ENCODE results near the gene KRT28.

KRT28 gene, protein sequence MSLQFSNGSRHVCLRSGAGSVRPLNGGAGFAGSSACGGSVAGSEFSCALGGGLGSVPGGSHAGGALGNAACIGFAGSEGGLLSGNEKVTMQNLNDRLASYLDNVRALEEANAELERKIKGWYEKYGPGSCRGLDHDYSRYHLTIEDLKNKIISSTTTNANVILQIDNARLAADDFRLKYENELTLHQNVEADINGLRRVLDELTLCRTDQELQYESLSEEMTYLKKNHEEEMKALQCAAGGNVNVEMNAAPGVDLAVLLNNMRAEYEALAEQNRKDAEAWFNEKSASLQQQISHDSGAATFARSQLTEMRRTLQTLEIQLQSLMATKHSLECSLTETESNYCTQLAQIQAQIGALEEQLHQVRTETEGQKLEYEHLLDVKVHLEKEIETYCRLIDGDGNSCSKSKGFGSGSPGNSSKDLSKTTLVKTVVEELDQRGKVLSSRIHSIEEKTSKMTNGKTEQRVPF

DNA sequence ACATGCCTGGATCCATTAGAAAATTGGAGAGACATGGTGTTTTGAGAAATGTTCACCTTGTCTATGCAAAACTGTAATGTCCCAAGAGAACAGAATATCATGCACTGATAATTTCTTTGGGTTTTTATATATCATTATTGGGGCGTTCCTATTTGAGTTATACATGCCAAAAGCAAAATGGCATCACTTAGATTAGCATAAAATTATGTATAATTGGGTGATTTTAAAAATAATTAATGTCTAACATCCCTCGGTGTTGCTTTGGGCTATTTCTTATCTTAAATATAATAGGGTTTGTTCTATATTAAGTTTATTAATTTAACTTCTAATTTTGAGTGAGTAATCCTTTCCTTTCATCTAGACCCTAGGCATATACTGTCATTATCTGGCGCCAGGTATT lies at the start of gene KRT28:
Gene KRT28, minus strand, starts transcription at position 101 of the 400 bp plus-strand sequence. Its CDS starts 66 bp downstream, at position 35.
- DNase-seq = no peak

DNA sequence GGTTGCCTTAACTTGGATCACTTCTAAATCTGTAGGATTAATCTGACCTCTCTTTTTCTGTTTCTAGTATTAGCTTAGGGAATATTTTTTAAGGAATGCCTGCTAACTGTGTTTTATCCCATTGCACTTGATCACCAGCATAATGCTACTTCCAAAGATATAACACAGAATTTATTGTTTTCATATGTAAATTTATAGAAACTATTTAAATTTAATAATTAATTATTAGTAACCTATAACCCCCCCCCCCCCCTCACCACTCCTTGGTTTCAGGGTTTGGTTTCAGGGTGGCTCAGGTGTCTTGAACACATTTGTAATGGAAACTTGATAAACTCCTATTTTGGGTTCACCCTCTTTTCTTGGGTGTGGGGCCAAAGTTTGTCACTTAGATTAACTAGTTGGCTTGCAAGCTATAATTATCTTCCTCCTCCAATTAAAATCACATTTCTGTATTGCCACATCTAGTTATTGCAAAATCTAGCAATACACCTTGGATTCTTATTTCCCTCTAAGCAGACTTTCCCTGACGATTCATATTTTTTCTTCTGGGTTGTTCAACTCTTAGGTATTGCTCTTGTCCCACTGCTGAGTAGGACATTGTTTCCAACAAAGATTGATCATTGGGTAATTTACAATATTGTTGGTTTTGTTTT lies 49.0 kb upstream of the KRT28 start:
- no peak for DNase-seq

DNA sequence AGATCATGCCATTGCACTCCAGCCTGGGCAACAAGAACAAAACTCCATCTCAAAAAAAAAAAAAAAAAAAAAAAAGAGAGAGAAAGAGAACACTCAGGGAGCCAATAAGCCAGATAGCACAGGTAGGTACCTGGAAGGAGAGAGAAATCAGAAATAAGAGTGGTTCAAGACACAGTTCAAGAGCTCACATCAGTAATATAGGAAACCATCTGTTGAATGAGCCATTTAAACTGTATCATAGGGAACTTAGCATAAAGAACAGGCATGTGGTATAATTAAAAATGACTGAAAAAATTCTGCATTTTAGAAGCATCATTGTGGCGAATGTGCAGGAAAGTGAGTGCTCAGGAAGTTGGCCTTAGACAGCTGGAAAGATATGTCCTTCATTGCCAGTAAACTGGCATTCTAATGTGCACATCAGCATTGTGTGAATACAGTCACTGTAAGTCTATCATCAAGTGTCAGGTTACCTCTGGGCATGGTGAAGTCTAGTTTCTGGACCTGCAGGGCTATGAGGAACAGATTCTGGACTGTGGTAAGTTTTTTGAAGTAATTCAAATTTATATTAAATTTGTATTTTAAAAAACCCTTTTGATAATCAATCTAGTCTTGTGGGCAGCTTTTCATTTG lies 46.9 kb upstream of the KRT28 start:
- no peak for DNase-seq

DNA sequence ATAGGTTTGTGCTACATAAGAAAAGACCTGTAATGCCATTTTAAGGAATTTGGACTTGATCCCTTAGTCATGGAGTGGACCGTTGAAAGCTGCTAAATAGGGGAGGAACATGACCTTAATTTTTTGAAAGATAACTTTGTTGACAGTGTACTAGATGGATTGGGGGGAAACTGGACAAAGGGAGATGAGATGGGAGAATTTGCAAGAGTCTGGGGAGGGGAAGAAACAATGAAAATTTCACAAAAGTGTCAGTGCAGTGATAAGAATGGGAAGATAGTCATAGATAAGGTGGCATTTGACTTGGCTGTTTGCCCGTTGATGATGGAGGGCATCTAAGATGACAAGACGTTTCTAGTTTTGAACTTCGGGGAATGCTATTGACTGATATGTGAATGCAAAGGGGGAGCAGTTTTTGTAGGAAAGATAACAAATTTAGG lies 44.9 kb upstream of the KRT28 start:
- no peak for DNase-seq

DNA sequence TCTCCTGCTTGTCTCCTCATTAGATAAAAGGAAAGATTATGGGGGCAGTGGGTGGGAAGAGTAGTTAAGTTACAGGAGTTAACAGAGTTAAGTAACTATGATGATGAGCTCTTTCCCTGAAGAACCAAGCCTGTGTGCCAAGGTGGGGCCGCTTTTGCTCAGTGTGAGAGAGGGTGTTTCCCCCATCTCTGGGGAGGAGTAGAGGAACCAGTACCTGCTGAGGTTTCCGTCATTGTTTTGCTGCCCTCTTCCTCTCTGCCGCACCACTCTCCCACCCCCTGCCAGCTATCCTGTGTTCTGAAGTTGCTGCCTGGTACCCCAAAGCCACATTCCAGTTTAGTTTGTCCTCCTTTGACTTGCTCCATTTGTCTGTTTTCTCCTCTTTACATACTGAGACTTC lies 43.5 kb upstream of the KRT28 start:
- no peak for DNase-seq

DNA sequence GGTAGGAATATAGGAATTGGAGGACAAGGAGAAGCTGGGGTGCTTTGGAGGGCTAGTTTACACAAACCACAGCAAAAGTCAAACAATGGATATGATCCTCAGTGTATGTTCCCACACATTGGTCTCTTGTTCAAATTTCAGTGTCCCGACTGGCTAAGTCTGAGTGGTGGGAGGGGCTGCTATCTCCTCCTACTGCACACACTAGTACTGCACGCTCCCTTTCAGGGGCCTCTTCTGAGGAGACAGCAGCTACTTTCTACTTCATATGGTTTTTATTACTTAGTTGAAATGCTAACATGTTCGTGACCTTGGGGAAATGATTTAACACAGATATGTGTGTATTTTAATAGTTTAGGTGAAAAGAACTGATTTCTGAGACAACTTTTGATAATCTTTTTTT lies 41.5 kb upstream of the KRT28 start:
- no peak for DNase-seq

DNA sequence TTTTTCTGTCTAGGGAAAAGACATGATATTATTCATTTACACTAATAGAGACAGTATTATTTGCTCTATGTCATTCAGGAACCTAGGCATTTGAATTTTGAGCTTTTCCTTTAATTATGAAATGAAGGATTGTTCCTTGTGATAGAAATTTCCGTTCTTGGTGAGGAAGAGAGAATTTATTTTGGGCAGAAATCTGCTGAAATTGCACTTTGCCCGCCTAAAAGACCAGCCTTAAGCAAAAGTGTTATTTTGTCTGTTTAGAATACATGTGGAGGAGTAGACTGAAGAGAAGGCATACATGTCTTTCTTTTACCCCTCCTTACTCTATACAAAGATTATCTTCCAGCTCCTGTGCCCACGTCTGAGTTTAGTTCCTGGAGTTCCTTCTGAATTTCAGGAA lies 39.4 kb upstream of the KRT28 start:
- no peak for DNase-seq

DNA sequence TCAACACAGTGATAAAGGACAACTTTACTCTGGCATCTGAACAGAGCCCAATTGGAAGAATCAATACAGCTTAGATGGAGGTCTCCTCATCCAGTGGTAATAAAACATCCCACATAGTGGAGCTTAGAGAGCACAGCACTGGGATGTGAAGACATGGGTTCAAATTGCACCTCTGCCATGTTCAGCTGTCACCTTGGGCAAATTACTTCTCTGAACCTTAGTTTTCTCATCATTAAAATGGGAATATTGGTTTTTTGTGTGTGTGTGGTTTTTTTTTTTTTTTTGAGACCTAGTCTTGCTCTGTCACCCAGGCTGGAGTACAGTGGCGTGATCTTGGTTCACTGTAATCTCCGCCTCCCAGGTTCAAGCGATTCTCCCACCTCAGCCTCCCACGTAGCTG lies 36.3 kb upstream of the KRT28 start:
- DNase-seq = no peak

DNA sequence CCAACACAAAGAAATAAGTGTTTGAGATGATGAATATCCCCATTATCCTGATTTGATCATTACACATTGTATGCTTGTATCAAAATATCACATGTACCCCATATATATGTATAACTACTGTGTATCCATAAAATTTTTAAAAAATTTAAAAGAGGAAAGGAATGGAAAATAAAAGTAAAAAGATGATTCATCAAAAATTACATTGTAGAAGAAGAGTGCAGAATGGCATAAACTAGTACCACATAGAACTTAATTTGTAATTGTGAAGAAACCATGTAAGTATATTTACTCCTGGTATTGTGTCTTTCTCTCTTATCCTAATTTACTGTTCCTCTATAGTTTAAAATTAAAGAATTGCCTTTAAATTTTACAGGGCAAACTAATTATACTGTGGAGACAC lies 34.1 kb upstream of the KRT28 start:
- no peak for DNase-seq

DNA sequence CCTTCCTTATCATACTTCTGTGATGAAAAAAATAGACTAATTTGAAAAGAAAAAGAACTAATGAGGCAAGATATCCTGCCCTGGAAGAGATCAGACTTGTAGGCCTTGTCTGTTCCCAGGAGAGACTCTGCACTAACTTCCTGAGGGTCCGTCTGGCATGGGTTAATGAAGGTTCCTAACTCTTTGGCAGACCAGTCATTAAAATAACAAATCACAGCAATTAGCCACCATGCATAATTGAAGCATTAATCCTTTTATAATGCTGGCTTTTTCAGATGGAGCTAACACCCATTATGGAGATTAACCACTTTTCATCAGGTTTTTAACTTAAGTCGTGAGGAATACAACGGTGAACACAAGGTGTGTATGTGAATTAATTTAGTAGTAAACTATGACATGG lies 33.1 kb upstream of the KRT28 start:
- DNase-seq = no peak

DNA sequence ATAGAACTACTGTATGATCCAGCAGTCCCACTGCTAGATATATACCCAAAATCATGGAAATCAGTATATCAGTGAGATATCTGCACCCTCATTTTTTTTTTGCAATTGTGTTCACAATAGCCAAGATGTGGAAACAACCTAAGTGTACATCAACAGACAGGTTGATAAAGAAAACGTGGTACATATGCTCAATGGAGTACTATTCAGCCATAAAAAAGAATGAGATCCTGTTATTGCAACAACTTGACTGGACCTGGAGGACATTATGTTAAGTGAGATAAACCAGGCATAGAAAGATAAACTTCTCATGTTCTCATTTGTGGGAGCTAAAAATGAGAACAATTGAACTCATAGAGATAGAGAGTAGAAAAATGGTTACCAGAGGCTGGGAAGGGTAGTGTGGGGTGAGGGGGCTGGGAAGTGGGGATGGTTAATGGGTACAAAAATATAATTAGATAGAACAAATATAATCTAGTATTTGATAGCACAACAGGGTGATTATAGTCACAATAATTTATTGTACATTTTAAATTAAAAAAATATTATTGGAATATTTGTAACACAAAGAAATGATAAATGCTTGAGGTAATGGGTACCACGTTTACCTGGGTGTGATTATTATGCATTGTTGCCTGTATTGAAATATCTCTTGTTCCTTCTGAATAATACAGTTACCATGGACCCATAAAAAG lies 30.5 kb upstream of the KRT28 start:
- no peak for DNase-seq

DNA sequence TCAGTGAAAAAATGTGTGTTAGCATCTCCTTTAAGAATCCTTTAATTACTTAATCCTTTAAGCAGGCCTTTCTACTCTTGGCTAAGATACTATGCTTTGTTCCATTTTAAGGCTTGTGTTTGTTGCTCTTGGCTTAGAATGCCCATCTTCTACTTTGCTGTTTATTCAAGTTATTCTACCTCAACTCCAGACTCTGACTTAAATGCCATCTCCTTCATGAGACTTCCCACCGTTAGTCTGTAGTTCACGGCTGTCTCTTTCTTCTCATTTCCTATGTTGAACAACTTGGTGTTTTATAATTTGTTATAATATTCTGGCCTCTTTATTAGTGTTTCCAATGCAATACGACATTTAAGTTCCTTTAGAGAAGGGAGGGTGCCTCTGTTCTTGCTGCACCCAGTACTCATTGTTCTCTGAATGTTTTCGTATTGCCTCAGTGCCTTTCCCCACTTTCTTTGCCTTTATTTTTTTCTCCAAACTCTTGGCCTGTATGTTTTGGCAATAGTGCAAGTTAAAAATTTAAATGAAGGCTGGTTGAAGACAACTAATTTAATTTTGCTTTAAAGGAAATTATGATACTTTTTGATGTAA lies 28.8 kb upstream of the KRT28 start:
- no peak for DNase-seq

DNA sequence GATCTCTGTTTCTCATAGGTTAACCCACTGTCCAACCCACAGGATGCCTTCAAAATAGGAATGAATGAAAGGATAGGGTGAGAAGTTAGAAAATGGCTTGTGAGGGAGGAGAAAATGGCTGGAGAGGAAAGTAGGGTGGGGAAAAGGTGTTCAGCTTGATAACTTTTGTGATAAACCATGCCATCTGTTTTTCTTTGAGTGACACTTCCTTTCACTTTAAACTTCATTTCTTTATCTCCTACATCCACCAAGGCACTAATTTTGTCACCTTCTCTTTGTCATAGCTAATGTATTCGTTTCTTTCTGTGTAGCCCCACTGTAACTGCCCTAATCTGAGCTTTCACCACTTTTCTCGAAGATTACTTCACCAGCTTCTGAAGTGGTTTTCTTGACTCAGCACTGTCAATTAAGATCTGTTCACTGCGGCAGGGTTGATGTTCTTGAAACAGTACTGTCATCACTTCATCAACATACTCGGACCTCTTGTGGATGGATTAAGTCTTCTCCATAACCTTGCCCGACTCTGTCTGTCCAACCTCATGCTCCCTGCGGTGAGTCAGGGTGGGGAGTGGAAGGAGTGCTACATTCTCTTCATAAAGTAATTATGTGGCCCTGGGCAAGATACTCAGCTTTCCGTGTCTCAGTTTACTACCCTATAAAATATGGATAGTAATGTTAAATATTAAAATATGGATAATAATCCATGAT lies 28.1 kb upstream of the KRT28 start:
- DNase-seq = no peak

DNA sequence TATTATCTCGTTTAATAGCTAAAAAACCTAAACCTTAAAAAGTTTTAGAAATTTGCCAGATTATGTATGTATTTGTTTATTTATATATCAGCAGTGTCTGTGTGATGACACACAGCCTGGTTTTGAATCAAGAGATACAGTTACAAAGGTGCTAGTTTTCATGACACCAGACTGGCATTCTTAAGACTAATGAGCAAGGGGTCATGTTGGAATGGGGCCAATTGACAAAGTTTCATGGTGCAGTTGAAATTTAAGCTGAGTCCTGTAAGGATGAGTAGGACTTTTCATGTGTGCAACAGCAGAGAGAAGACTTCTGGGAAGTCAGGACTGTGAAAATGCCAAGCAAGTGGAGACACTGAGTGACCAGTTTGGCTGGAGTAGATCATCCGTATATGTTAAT lies 25.8 kb upstream of the KRT28 start:
- no peak for DNase-seq

DNA sequence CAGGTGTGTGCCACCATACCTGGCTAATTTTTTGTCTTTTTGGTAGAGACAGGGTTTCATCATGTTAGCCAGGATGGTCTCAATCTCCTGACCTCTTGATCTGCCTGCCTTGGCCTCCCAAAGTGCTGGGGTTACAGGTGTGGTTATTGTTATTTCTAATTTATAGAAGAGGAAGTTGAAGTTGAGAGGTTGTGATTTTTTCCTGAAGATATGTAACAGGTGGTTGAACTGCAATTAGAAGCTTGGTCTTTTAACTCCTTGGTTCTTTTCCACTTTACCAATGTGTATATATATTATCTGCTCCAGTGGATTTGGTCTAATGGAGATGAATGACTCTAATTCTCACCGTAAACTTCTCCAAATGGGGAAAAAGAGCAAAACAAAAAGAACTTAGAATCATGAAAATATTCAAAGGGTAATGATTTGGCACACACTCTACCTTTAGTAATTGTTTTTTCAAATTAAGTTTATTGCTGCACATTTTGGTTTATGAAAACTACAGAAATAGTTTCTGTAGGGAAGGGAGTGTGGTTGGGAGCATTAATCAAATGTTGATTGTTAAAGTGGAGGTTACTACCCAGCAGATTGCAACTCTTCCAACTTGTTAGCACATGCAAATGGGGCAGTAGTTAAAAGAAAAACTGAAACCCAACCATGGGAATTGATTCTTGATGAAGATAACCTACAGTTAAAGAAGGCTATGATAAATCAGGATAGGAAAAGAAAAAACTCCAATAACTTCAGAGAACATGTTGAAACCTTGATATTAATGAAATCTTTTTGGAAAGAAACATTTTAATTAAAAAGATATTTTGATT lies 24.5 kb upstream of the KRT28 start:
- no peak for DNase-seq

DNA sequence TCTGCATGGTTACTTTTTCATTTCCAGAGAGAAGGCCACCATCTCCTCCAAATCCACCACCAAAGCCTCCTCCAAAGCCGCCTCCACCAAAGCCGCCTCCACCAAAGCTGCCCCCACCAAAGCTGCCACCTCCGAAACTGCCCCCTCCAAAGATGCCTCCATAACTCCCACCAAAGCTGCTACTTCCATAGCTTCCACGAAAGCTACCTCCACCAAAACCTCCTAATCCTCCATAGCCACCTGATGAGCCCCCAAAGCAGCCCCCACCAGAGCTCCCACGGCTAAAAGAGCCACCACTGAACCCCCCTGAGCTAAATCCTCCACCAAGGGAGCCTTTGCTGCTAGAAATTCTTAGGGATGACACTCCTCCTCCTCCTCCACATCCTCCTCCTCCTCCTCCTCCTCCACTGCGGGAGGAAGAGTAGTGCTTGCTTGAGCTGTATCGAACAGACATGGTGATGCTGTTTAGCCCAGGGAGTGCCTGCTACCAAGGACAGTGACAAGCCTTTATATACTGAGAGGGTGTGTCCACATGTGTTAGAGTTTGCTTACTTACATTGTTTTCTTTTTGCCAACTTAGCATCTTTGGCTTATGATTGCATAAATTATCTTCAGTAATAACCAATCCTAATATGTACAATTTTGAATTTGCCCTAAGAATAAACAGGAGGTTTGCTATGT lies 22.5 kb upstream of the KRT28 start, which contains the start of gene KRT10:
Gene KRT10, minus strand, starts transcription at position 483 of the 681 bp plus-strand sequence. Its CDS starts 29 bp downstream, at position 454.
- DNase-seq = no peak

DNA sequence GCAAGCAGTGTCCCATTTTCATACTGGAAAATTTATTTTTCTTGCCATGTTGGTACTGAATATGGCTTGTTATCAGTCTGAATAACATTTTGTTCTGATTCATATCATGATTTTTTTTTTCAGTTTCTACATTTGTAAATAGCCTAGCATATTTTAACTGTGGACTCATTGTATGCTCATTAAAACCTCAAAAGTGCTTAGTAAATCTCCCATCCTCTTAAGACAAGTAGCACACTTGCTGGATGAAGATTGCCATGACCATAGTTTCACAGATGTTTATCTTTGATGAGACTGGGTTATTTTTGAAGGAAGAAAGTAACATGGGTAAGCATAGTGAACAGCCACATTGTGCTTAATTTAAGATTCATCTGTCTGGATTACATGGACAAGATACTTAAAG lies 21.8 kb upstream of the KRT28 start:
- DNase-seq = no peak

DNA sequence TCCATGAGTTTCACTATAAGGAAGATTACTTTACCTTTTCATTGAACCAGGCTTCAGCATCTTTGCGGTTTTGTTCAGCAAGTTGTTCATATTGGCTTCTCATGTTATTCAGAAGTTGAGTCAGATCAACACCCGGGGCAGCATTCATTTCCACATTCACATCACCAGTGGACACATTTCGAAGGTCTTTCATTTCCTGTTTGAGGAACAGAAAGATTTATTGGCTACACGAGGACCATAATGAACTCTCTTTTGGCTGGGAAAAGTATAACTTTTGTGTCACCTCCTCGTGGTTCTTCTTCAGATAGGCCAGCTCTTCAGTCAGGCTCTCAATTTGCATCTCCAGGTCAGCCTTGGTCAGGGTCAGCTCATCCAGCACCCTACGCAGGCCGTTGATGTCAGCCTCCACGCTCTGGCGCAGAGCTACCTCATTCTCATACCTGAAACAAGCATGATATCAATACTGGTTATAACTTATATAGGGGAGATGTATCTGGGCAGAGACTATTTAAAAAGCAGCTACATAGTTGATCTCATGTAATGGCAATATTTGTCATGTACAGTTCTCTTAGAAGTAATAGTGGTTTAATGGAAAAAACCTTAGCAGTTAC lies 20.6 kb upstream of the KRT28 start:
- DNase-seq = no peak

DNA sequence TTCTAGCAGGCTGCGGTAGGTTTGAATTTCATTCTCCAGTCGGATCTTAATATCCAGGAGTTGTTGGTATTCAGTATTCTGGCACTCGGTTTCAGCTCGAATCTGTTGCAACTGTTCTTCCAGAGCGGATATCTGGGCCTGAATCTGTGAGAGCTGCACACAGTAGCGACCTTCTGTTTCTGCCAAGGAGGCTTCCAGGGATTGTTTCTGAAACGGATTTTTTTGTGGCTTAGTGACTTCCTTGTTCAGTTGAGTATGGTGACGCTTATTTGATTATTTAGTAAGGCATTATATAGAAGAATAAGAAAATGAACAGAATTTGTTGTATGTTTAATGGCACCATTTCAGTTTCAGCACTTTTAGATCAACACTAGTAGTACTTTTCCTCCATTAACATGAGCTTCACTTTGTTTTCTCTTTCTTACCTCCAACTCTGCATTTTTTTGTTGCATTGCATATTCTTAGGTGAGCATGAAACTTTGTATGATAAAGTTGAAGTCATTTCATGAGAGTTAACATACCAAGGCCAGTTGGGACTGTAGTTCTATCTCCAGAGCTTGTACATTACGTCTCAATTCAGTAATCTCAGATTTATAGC lies 19.9 kb upstream of the KRT28 start:
- DNase-seq = no peak

Data from activated naive CD4-positive, alpha-beta T cell (primary cell).